Thoracic aorta (tissue), 2 donors: ENCODE data around the gene RNF168. TPM values are rescaled to one million over a fixed set of nuclear protein-coding genes. Genes with fewer than 3 reads are reported as not detected.

Source experiments
- ATAC-seq: fragments of 150-250 bp; one replicate; pipeline ENCODE4 v1.8.0; 2017; ENCODE audit warnings: low read depth; ENCODE audit not compliant: insufficient number of reproducible peaks, low FRiP score
- DNase-seq: peaks from one replicate; pipeline ENCODE4 v3.0.0-alpha.2; 2020; ENCODE audit warnings: low spot score
- H3K27ac ChIP-seq, 2 donors: fragments of 200-600 bp; sonication (generic); 1 replicate in 1 of 2; 2 replicates in 1 of 2; pipeline ENCODE4 v1.5.1; 2016; ENCODE audit warnings: mild to moderate bottlenecking in 2 of 2, moderate library complexity in 2 of 2
- H3K27me3 ChIP-seq: fragments of 200-600 bp; sonication (generic); replicated peaks from 2 replicates; pipeline ENCODE4 v1.6.0; 2016; ENCODE audit warnings: mild to moderate bottlenecking; ENCODE audit not compliant: insufficient read depth
- H3K36me3 ChIP-seq: fragments of 200-600 bp; sonication (generic); one replicate; pipeline ENCODE4 v1.5.1; 2016
- H3K4me1 ChIP-seq, 2 donors: fragments of 200-600 bp; sonication (generic); 1 replicate in 1 of 2; 2 replicates in 1 of 2; pipeline versions ENCODE4 v1.5.1 to v1.6.0; 2016; ENCODE audit warnings: low read depth in 2 of 2, mild to moderate bottlenecking in 1 of 2; ENCODE audit not compliant: control insufficient read depth in 1 of 2
- H3K4me3 ChIP-seq: fragments of 200-600 bp; sonication (generic); 2 replicates; pipeline ENCODE4 v1.5.1; 2016; ENCODE audit warnings: mild to moderate bottlenecking
- H3K9me3 ChIP-seq: fragments of 200-600 bp; sonication (generic); 2 replicates; pipeline ENCODE4 v1.5.1; 2016
- CTCF ChIP-seq: fragments of 200-600 bp; sonication (generic); IDR thresholded peaks from one replicate; pipeline ENCODE4 v1.5.1; 2019; ENCODE audit warnings: antibody characterized with exemption
- total RNA-seq, 2 donors: library from RNA; depleted of rRNA; stranded (reverse); fragments of >200 nt; gene quantifications; one replicate each; pipeline versions ENCODE4 v1.1.0 to v1.2.3, GENCODE V29; 2016

The RNF168 gene
- total RNA-seq, 2 donors from 2014 or later = 24.0 to 30.8 TPM

- no peaks in the 10 kb centered on the region for H3K27me3 ChIP-seq
- ATAC-seq = no peak
- peaks cover 11 to 26% of the 10 kb centered on the region in 2 donors for H3K4me1 ChIP-seq
- no peak for DNase-seq
- TF ChIP-seq CTCF = no peak
- H3K36me3 ChIP-seq = no peaks in the 10 kb centered on the region
- H3K4me3 ChIP-seq = no peak overlapping the region
- no peak overlapping the region for H3K27ac ChIP-seq
- no peaks in the 10 kb centered on the region for H3K9me3 ChIP-seq
Measured at GRCh38 chr3:196496183-196496582, 7.4 kb downstream of the RNF168 start.

- DNase-seq = no peak
- Histone ChIP-seq H3K4me1 (peaks cover 6 to 23% of the 10 kb centered on the region in 2 donors), H3K4me3 (no peak overlapping the region), H3K36me3 (no peaks in the 10 kb centered on the region), H3K9me3 (no peaks in the 10 kb centered on the region), H3K27me3 (no peaks in the 10 kb centered on the region), H3K27ac (no peak overlapping the region)
- TF ChIP-seq CTCF = no peak
- no peak for ATAC-seq
Measured at GRCh38 chr3:196493292-196493691, 10.3 kb downstream of the RNF168 start.

GRCh38 chr3:196492080-196492479 lies 11.5 kb downstream of the RNF168 start:
- TF ChIP-seq CTCF = no peak
- ATAC-seq (no peak), DNase-seq (no peak)
- H3K27ac ChIP-seq = no peak overlapping the region
- peaks cover 3% of the 10 kb centered on the region for H3K36me3 ChIP-seq
- H3K4me3 ChIP-seq = no peak overlapping the region
- H3K27me3 ChIP-seq = no peaks in the 10 kb centered on the region
- H3K4me1 ChIP-seq = peaks cover 6 to 20% of the 10 kb centered on the region in 2 donors
- H3K9me3 ChIP-seq = no peaks in the 10 kb centered on the region

GRCh38 chr3:196489747-196490146 lies 13.8 kb downstream of the RNF168 start:
- peaks cover 21% of the 10 kb centered on the region for H3K36me3 ChIP-seq
- ATAC-seq (no peak), DNase-seq (no peak)
- no peaks in the 10 kb centered on the region for H3K27me3 ChIP-seq
- no peak overlapping the region for H3K4me3 ChIP-seq
- H3K27ac ChIP-seq = no peak overlapping the region
- TF ChIP-seq CTCF = no peak
- peaks cover 6 to 20% of the 10 kb centered on the region in 2 donors for H3K4me1 ChIP-seq
- no peaks in the 10 kb centered on the region for H3K9me3 ChIP-seq

- TF ChIP-seq CTCF = no peak
- H3K4me1 ChIP-seq = peaks cover 6 to 20% of the 10 kb centered on the region in 2 donors
- no peaks in the 10 kb centered on the region for H3K9me3 ChIP-seq
- DNase-seq (no peak), ATAC-seq (no peak)
- peaks cover 30% of the 10 kb centered on the region for H3K36me3 ChIP-seq
- no peak overlapping the region for H3K27ac ChIP-seq
- H3K27me3 ChIP-seq = no peaks in the 10 kb centered on the region
- no peak overlapping the region for H3K4me3 ChIP-seq
Measured at GRCh38 chr3:196486263-196486662, 17.3 kb downstream of the RNF168 start.
